Measurements from ENCODE around the gene NTRK2. TPM values are rescaled to one million over a fixed set of nuclear protein-coding genes. Genes with fewer than 3 reads are reported as not detected.

The NTRK2 gene
- total and polyA plus RNA-seq, 2 donors, result 2.7 to 5.0 TPM

DNA sequence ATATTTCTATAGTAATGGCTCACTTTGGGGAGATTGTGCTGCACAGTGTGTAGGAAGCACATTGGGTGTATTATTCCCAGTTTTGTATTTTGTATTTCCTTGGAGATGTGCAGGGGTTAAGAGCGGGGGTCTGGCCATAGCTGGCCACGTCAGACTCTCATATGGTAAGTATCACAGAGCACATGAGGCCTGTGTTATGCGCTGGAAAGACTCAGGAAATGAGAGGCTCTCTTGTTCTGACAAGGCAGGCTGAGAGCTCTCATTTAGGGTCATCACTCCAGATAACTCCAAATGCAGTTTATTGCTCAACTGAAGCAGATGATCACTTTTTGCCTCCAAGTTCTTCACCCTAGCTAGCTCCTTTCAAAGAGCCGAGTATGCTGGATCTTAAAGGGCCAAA, 205.7 kb downstream of the NTRK2 start:
- Histone ChIP-seq H3K27ac (ENCODE audit: low read depth in 1 of 2, low read length in 1 of 2) (no peak overlapping the region), H3K4me1 (ENCODE audit: control insufficient read depth in 2 of 2, insufficient read depth in 2 of 2, low read length in 2 of 2) (no peaks in the 10 kb centered on the region), H3K36me3 (ENCODE audit: control insufficient read depth in 2 of 2, insufficient read depth in 2 of 2, low read length in 1 of 2) (no peaks in the 10 kb centered on the region), H3K27me3 (ENCODE audit: control insufficient read depth in 2 of 2, insufficient read depth in 1 of 2, low read length in 1 of 2) (no peaks in the 10 kb centered on the region), H3K4me3 (ENCODE audit: low read length in 2 of 2) (no peak overlapping the region), H3K9me3 (ENCODE audit: control insufficient read depth in 2 of 2, insufficient read depth in 1 of 2, low read length in 1 of 2) (no peaks in the 10 kb centered on the region)
- 94% methylated on average over 4 of the region's 4 CpGs for WGBS
- DNase-seq (ENCODE audit: low read depth in 6 of 9, low spot score in 9 of 9), result no peak

GRCh38 chr9:84879631-84880030, 210.1 kb downstream of the NTRK2 start:
- 92% methylated on average over 1 of the region's 1 CpG for WGBS
- no peaks in the 10 kb centered on the region for H3K36me3 ChIP-seq (ENCODE audit: control insufficient read depth in 2 of 2, insufficient read depth in 2 of 2, low read length in 1 of 2)
- H3K4me1 ChIP-seq (ENCODE audit: control insufficient read depth in 2 of 2, insufficient read depth in 2 of 2, low read length in 2 of 2), result no peaks in the 10 kb centered on the region

DNA sequence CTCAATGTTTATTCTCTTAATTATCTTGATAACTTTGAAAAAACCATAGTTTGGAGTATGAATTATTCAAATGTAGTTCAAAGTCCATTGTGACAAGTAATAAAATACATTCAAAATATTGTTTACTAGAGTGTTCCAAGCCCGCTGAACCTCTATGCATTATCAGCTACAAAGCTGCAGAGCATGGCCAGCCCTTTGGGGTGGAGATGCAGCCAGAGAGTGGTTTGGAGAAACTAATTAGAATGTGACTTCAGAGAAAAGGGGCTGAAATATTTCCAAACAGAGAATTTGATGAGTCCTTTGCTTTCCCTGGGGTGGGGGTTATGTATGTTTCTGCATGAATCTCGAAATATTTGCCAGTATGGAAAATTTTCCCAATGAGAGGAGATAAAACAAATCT, 211.3 kb downstream of the NTRK2 start:
- Histone ChIP-seq H3K27ac (ENCODE audit: low read depth in 1 of 2, low read length in 1 of 2) (no peak overlapping the region), H3K4me3 (ENCODE audit: low read length in 2 of 2) (no peak overlapping the region), H3K36me3 (ENCODE audit: control insufficient read depth in 2 of 2, insufficient read depth in 2 of 2, low read length in 1 of 2) (no peaks in the 10 kb centered on the region), H3K27me3 (ENCODE audit: control insufficient read depth in 2 of 2, insufficient read depth in 1 of 2, low read length in 1 of 2) (no peaks in the 10 kb centered on the region), H3K4me1 (ENCODE audit: control insufficient read depth in 2 of 2, insufficient read depth in 2 of 2, low read length in 2 of 2) (no peaks in the 10 kb centered on the region), H3K9me3 (ENCODE audit: control insufficient read depth in 2 of 2, insufficient read depth in 1 of 2, low read length in 1 of 2) (no peaks in the 10 kb centered on the region)
- WGBS, result 96% methylated on average over 2 of the region's 2 CpGs
- DNase-seq (ENCODE audit: low read depth in 6 of 9, low spot score in 9 of 9), result no peak

More at GRCh38 chr9:84879631-84880030, 210.1 kb downstream of the NTRK2 start:
- no peak overlapping the region for H3K4me3 ChIP-seq (ENCODE audit: low read length in 2 of 2)
- no peak overlapping the region for H3K27ac ChIP-seq (ENCODE audit: low read depth in 1 of 2, low read length in 1 of 2)
- no peak for DNase-seq (ENCODE audit: low read depth in 6 of 9, low spot score in 9 of 9)
- H3K27me3 ChIP-seq (ENCODE audit: control insufficient read depth in 2 of 2, insufficient read depth in 1 of 2, low read length in 1 of 2), result no peaks in the 10 kb centered on the region
- H3K9me3 ChIP-seq (ENCODE audit: control insufficient read depth in 2 of 2, insufficient read depth in 1 of 2, low read length in 1 of 2), result no peaks in the 10 kb centered on the region

- DNase-seq (ENCODE audit: low read depth in 6 of 9, low spot score in 9 of 9), result no peak
- Histone ChIP-seq H3K9me3 (ENCODE audit: control insufficient read depth in 2 of 2, insufficient read depth in 1 of 2, low read length in 1 of 2) (no peaks in the 10 kb centered on the region), H3K4me3 (ENCODE audit: low read length in 2 of 2) (no peak overlapping the region), H3K36me3 (ENCODE audit: control insufficient read depth in 2 of 2, insufficient read depth in 2 of 2, low read length in 1 of 2) (no peaks in the 10 kb centered on the region), H3K27me3 (ENCODE audit: control insufficient read depth in 2 of 2, insufficient read depth in 1 of 2, low read length in 1 of 2) (no peaks in the 10 kb centered on the region), H3K4me1 (ENCODE audit: control insufficient read depth in 2 of 2, insufficient read depth in 2 of 2, low read length in 2 of 2) (no peaks in the 10 kb centered on the region), H3K27ac (ENCODE audit: low read depth in 1 of 2, low read length in 1 of 2) (no peak overlapping the region)
- 96% methylated on average over 8 of the region's 8 CpGs for WGBS
Observed at GRCh38 chr9:84886866-84887265, 217.3 kb downstream of the NTRK2 start.

DNA sequence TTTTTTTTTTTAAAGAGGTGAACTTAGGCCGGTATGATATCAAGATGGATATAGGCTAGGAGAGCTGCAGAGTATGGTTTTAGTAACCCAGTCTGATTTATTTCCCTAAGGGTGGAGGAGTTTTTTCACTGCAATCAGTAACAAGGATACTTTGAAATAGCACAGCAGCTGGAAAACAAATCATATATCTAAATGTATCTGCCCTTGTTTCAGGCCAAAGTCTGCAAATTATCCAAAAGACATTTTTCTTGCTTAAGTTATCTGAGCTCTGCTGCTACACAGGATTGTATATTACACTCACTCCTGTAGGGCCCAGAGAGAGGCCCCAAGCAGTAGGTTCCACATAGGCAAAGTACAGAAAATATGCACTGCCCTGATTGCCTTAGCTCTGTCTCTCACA, 222.4 kb downstream of the NTRK2 start:
- Histone ChIP-seq H3K27me3 (ENCODE audit: control insufficient read depth in 2 of 2, insufficient read depth in 1 of 2, low read length in 1 of 2) (no peaks in the 10 kb centered on the region), H3K27ac (ENCODE audit: low read depth in 1 of 2, low read length in 1 of 2) (no peak overlapping the region), H3K36me3 (ENCODE audit: control insufficient read depth in 2 of 2, insufficient read depth in 2 of 2, low read length in 1 of 2) (no peaks in the 10 kb centered on the region), H3K4me1 (ENCODE audit: control insufficient read depth in 2 of 2, insufficient read depth in 2 of 2, low read length in 2 of 2) (no peaks in the 10 kb centered on the region), H3K4me3 (ENCODE audit: low read length in 2 of 2) (no peak overlapping the region), H3K9me3 (ENCODE audit: control insufficient read depth in 2 of 2, insufficient read depth in 1 of 2, low read length in 1 of 2) (no peaks in the 10 kb centered on the region)
- 94% methylated on average over 1 of the region's 1 CpG for WGBS
- no peak for DNase-seq (ENCODE audit: low read depth in 6 of 9, low spot score in 9 of 9)

DNA sequence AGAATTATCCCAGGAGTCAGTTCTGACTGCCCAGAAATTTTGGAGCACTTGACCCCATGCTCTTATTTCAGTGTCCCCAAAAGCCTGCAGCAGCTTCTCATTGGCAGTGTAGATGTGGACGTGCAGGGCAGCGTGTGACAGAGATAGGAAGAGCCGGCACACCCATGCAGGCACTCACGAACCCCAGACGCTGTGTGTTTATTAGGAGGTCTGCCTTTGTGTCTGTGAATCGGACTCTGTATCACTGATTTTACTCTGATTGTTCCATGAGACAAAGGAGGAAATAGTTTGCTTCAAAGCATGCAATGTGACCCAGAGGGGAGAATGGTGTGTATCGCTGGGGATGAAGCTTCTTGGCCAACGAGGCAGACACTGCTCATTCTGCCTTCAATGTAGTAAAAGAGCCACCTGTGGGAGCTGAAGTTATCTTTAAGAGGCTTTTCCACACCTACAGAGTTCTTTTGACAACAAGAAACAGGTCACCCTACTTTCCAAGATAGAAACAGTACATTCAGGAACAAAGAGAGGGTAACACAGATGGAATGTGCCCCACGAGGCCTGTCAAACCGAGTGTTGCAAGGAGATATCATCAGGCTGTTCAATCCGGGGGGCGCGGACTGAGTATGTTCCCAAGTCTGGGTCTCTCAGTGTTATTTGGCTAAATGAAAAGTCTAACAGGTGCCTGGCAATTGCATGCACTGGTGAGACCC, 224.0 kb downstream of the NTRK2 start:
- Histone ChIP-seq H3K27ac (ENCODE audit: low read depth in 1 of 2, low read length in 1 of 2) (no peak overlapping the region), H3K27me3 (ENCODE audit: control insufficient read depth in 2 of 2, insufficient read depth in 1 of 2, low read length in 1 of 2) (no peaks in the 10 kb centered on the region), H3K4me1 (ENCODE audit: control insufficient read depth in 2 of 2, insufficient read depth in 2 of 2, low read length in 2 of 2) (no peaks in the 10 kb centered on the region), H3K36me3 (ENCODE audit: control insufficient read depth in 2 of 2, insufficient read depth in 2 of 2, low read length in 1 of 2) (no peaks in the 10 kb centered on the region), H3K9me3 (ENCODE audit: control insufficient read depth in 2 of 2, insufficient read depth in 1 of 2, low read length in 1 of 2) (no peaks in the 10 kb centered on the region), H3K4me3 (ENCODE audit: low read length in 2 of 2) (no peak overlapping the region)
- 85% methylated on average over 13 of the region's 13 CpGs for WGBS
- no peak for DNase-seq (ENCODE audit: low read depth in 6 of 9, low spot score in 9 of 9)

DNA sequence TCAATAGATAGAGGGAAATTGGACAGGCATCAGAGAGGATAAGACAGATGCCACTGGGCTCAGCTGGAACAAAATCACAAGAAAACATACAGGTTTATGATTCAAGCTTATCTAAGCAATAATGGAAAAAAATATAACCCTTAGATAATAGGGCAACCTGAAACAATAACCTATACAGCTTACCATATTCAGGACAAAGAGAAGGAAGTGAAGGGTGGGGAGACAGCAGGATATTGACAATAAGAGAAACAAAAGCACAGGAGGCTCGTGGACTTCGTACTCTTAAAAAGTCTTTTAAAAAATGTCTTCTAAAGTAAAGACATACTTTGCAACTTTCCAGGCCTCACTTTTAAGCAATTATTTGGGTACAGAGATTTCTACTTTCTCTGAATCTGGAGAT, 225.3 kb downstream of the NTRK2 start:
- H3K4me1 ChIP-seq (ENCODE audit: control insufficient read depth in 2 of 2, insufficient read depth in 2 of 2, low read length in 2 of 2), result no peaks in the 10 kb centered on the region
- H3K36me3 ChIP-seq (ENCODE audit: control insufficient read depth in 2 of 2, insufficient read depth in 2 of 2, low read length in 1 of 2), result no peaks in the 10 kb centered on the region
- 59% methylated on average over 2 of the region's 2 CpGs for WGBS
- H3K27me3 ChIP-seq (ENCODE audit: control insufficient read depth in 2 of 2, insufficient read depth in 1 of 2, low read length in 1 of 2), result no peaks in the 10 kb centered on the region
- no peak for DNase-seq (ENCODE audit: low read depth in 6 of 9, low spot score in 9 of 9)
- H3K9me3 ChIP-seq (ENCODE audit: control insufficient read depth in 2 of 2, insufficient read depth in 1 of 2, low read length in 1 of 2), result no peaks in the 10 kb centered on the region
- no peak overlapping the region for H3K27ac ChIP-seq (ENCODE audit: low read depth in 1 of 2, low read length in 1 of 2)
- no peak overlapping the region for H3K4me3 ChIP-seq (ENCODE audit: low read length in 2 of 2)

DNA sequence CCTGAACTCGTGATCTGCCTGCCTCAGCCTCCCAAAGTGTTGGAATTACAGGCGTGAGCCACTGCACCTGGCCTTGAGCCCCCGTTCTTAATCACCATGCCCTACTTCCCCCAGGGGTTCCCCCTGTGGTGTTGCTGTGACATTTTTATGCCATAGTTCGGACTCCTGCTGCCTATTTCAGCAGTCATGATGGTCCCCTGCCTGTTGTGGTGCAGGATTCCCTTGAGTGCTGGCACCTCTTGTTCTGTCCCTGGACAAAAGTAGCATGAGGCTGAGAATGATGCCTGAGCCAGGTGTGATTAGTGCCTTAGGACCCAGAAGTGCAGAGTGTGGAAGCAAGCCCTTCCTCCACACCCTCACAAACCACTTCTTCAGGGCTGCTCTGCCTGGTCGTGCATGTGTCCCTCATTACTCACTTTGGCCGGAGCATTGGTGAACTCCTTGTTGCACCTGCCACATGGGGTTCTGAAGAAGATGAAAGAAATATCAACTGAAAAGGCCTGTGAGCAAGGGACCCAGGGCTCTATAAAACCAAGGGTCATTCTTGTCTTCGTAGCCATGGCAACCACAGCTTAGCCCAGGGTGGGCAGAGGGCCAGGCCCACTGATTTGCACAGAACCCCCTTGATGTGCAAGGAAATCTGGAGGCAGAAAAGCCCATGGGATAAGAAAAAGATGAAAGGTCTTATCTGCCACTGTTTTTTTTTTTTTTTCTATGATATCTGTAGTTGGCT, 228.0 kb downstream of the NTRK2 start:
- no peaks in the 10 kb centered on the region for H3K27me3 ChIP-seq (ENCODE audit: control insufficient read depth in 2 of 2, insufficient read depth in 1 of 2, low read length in 1 of 2)
- WGBS, result 82% methylated on average over 7 of the region's 7 CpGs
- no peak overlapping the region for H3K27ac ChIP-seq (ENCODE audit: low read depth in 1 of 2, low read length in 1 of 2)
- no peaks in the 10 kb centered on the region for H3K9me3 ChIP-seq (ENCODE audit: control insufficient read depth in 2 of 2, insufficient read depth in 1 of 2, low read length in 1 of 2)
- DNase-seq (ENCODE audit: low read depth in 6 of 9, low spot score in 9 of 9), result no peak
- no peaks in the 10 kb centered on the region for H3K36me3 ChIP-seq (ENCODE audit: control insufficient read depth in 2 of 2, insufficient read depth in 2 of 2, low read length in 1 of 2)
- H3K4me1 ChIP-seq (ENCODE audit: control insufficient read depth in 2 of 2, insufficient read depth in 2 of 2, low read length in 2 of 2), result no peaks in the 10 kb centered on the region
- no peak overlapping the region for H3K4me3 ChIP-seq (ENCODE audit: low read length in 2 of 2)

DNA sequence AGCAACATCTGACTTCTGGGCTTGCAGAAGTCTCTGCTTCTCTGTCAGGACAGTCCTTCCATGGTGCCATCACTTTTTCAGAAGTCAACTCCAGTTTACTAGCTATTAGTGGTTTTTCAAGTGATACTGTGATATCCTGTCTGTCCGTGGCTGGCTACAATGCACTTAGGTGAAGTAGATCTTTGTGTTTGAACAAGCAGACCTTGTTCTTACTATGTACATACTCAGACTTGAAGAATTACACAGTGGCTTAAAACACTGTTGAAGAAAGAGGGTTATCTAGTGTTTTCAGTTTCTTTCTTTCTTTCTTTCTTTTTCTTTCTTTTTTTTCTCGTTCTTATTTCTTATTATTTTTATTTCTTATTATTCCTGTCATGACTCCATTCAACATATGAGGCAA, 228.7 kb downstream of the NTRK2 start:
- Histone ChIP-seq H3K4me1 (ENCODE audit: control insufficient read depth in 2 of 2, insufficient read depth in 2 of 2, low read length in 2 of 2) (no peaks in the 10 kb centered on the region), H3K4me3 (ENCODE audit: low read length in 2 of 2) (no peak overlapping the region), H3K36me3 (ENCODE audit: control insufficient read depth in 2 of 2, insufficient read depth in 2 of 2, low read length in 1 of 2) (no peaks in the 10 kb centered on the region), H3K27ac (ENCODE audit: low read depth in 1 of 2, low read length in 1 of 2) (no peak overlapping the region), H3K9me3 (ENCODE audit: control insufficient read depth in 2 of 2, insufficient read depth in 1 of 2, low read length in 1 of 2) (no peaks in the 10 kb centered on the region), H3K27me3 (ENCODE audit: control insufficient read depth in 2 of 2, insufficient read depth in 1 of 2, low read length in 1 of 2) (no peaks in the 10 kb centered on the region)
- DNase-seq (ENCODE audit: low read depth in 6 of 9, low spot score in 9 of 9), result no peak
- WGBS, result 92% methylated on average over 2 of the region's 2 CpGs
